Choroid plexus epithelial cell (primary cell): ENCODE data around the gene MYL7.

ENCODE experiments used
- DNase-seq: peaks from one replicate; pipeline ENCODE4 v3.0.0-alpha.2; 2010; ENCODE audit warnings: low read depth
- H3K4me3 ChIP-seq: 2 replicates; pipeline ENCODE4 v1.5.1; 2011; ENCODE audit warnings: low read depth, mild to moderate bottlenecking, control low read depth, low read length, moderate library complexity
- CTCF ChIP-seq: conservative IDR thresholded peaks from 2 replicates; pipeline ENCODE4 v1.5.1; 2011; ENCODE audit warnings: low read depth, mild to moderate bottlenecking, control low read depth, inconsistent platforms, low read length, moderate library complexity

The MYL7 gene

GRCh38 chr7:44124822-44125202 is 16.3 kb downstream of the MYL7 start:
- no peak for TF ChIP-seq CTCF
- no peak overlapping the region for H3K4me3 ChIP-seq
- no peak for DNase-seq

- no peak for TF ChIP-seq CTCF
- peak; percentile 97 for DNase-seq
- peak within 1 kb of the TSS; percentile 85 for H3K4me3 ChIP-seq
These were observed 17.7 kb downstream of the MYL7 start, which contains the start of gene POLD2 for GRCh38 chr7:44123190-44124003. POLD2 (minus strand) TSS chr7:44123548; CDS start chr7:44122053, 1,495 bp downstream.

DNA sequence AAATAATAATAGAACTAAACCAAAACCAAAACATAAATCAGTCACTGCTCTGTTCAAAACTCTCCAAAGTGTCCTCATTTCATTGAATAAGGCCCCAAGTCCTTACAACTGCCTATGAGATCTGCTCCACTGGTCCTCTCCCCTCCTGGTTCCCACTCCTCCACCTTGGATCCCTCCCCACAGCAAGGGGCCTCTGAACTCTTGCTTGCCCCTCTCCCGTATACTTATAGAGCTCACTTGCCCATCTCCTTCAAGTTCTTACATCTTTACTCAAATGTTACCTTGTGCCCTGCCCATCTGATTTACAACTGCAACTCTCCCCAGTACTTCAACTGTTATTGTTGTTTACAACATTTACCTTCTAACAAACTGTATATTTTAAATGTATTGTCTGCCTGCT is 18.6 kb downstream of the MYL7 start:
- DNase-seq = no peak
- H3K4me3 ChIP-seq = peak overlapping the region; percentile 85
- TF ChIP-seq CTCF = no peak

- no peak for TF ChIP-seq CTCF
- H3K4me3 ChIP-seq = no peak overlapping the region
- no peak for DNase-seq
These were observed 19.2 kb downstream of the MYL7 start for GRCh38 chr7:44121761-44122420.

DNA sequence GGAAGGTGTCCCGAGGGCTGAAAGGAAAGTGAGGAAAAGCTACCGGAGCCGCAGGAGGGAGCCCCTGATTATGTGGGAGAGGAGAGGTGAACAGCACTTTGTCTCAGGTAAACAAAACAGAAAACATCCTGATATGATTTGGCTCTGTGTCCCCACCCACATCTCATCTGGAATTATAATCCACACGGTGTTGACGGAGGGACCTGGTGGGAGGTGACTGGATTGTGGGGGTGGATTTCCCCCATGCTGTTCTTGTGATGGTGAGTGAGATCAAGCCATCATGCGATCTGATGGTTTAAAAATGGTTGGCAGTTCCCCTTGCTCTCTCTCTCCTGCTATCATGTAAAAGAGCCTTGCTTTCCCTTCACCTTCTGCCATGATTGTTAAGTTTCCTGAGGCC is 20.7 kb downstream of the MYL7 start:
- TF ChIP-seq CTCF = no peak
- H3K4me3 ChIP-seq = no peak overlapping the region
- DNase-seq = no peak

DNA sequence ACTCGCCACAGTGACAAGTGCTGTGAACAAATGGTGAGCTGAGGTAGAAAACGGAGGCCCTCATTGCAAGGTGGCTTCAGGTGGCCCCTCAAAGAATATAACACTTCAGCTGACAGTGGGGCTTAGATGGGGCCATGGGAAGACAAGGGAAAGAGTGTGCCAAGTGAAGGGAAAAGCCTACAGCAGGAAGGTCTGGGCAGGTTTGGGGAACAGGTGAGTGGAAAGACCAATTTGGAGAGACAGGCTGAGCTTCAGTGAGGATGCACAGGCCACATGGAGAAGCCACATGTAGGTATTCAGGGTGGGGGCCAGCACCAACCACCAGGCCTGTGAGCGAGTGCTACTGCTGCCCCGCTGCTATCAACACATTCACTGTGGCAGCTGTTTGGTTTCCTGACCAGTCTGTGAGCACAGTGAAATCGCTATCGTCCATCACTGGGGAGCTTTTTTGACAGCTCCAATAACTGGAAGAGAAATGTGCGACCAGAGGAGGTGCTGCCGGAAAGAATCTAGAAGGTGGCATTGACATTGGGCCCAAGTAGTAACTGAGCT is 21.2 kb downstream of the MYL7 start:
- no peak for DNase-seq
- H3K4me3 ChIP-seq = no peak overlapping the region
- TF ChIP-seq CTCF = no peak
